Measurements from ENCODE around the gene FBH1.
A peak's percentile ranks its signal among the peaks of the same experiment; 100 is the strongest.
"Not testable (repeated sequence)": the region's sequence is repeated elsewhere in the genome, so short reads cannot be mapped to it uniquely, and the experiment has no call there.

Gene FBH1

DNA sequence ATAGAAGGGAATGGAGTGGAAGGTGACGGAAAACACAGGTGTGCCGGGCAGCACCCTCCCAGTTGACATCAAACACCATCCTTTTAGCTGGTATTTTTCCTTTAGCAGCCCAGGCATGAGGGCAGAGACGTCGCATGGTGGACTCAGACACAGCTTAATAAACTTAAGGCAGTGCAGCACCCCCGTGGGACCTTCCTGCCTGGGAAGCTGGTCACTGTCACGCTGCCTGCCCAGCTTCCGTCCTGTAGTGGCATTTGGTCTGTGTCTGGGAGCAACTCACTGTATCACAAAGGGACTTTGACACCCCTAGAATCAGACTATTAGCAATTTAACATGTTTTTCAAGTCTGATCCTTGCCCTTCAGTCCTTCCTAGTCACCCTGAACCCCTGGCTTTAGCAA, 51.5 kb downstream of the FBH1 start:
- no peak for DNase-seq (ENCODE audit: low read depth in 2 of 2)

DNA sequence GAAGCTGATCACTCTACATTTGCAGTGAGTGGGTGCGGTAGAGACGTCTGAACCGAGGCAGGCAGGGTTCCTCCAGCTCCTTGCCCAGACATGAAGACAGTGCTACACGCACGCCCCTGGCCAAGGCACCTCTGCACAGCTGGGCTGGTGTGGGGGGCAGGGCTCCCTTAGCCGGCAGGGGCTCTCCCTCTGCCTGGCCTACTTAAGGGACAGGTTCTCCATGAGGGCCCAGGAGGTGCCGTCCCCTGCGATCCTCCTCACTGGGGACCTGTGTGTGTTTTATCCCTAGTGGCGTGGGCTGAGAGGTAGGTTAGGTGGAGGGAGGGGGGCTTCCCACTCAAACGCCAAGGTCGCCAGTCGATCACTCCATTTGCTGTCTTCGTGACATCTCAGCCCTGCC, 52.0 kb downstream of the FBH1 start:
- DNase-seq (ENCODE audit: low read depth in 2 of 2): no peak

DNA sequence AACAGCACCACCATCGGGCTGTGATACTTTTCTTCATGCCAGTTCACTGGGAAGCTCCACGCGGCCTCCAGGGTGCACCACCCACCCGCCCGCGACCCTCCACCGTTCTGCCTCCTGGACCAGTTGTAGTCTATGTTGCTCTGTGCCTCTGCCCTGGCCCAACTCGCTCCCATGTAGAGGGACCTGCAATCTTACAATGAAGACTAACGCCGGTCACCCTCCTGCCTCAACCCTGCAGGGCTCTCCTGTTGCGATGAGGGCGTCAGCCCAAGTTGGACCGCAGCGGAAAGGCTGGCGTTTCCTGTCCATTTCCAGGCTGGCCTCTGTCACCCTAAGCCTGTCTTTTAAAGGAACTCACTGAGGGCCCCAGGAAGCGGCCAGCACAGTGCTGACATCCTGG, 52.4 kb downstream of the FBH1 start:
- no peak for DNase-seq (ENCODE audit: low read depth in 2 of 2)

DNA sequence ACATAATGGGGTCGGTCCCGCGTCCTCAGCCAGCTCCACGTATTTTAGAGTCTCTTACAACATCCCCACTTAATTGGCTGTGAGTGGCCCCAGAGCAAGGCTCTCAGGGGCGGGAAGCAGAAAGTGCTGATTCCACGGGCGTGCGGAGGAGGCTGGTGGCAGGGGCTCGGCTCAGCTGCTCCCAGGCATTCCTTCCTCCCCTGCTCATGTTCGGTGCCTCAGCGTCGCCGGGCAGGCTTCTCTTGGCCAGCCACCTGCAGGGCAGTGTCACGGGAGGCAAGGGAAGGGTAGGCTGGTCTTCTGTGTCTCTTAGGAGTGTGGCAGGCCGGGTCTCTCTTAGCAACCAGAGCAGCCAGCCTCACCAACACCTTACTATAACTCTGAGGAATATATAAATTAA, 53.5 kb downstream of the FBH1 start:
- no peak for DNase-seq (ENCODE audit: low read depth in 2 of 2)

DNA sequence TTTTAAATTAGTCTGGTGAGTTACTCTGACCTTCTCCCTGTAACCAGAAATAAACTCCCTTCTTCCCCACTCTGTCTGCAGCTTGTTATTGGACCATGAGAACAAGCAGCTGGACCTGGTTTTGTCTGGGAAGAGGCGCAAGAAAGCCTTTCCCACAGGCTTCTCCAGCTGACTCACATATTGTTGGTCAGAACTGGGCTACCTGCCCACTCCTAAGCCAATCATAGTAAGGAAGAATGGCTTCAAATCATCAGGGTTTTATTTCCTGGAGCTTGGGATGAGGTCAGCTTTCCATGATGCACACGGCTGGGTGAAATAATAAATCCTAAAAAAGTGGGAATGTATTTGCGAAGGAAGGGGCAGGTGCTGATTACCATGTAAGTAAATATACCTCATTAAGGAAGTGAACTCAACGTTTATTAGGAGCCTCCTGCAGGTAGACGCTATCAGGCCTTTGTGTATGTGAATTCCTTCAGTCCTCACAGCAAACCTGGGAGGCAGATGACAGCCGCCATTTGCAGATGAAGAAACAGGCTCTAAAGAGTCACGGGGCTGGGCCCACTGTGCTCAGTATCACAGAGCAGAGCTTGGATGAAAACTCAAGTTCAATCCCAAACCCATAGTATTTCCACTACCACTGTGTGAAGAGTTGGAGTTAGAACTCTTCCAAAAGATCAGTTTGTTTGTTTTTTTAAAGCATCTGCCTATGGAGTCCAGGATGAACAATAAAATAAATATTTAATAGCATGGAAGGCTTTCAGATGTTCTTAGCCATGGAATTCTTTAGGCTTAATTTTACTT, 54.5 kb downstream of the FBH1 start:
- DNase-seq (ENCODE audit: low read depth in 2 of 2): no peak

DNA sequence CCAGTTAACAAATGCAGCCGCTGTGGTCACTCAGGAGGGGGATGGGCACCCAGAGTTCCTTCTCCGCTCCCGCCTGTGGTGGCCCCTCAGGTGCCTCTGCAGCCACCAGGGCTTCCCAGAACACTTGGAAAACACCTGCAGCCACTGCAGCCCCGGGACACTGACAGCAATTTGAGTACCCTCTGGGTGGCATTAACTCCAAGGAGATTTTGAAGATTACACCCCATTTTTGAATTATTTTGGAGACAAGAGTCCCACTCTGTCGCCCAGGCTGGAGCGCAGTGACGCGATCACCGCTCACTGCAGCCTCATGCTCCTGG, 55.1 kb downstream of the FBH1 start:
- no peak for DNase-seq (ENCODE audit: low read depth in 2 of 2)

DNA sequence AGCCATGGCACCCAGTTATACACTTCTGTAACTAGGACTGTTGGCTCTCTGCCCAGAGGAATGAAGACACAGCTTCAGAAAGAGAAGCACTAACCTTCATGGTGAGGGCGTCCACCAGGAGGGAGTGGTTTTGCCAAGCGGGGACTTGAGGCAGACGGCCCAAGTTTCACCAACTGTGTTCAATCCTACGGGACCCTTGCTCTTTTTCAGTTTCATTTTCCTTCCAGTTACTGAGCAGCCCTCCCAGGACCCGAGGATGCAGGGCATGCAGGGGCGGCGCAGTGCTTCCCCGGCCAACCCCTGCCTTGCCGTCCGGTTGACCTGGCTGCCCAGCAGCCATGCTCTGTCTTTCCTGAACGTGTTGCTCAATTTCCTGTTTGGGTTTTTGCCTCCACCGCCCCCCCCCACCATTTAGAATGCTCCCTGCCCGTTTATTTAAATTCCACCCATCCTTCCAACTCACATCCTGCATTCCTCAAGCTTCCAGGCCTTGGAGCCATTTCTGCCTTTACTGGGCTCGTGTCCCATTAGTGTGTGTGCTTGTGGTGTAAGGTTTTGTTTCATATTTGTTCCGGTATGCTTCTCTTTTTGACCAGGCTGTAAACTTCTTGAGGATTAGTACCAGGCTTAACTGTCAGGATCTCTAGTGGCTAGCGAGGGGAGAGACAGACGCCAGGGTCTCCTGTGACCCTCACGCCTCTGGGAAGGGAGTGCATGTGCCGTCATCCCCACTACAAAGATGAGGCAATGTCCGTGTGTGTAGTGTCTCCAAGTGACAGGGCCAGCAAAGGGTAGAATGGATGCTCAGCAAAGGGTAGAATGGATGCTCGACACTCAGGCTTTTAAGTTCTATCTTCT, 55.7 kb downstream of the FBH1 start:
- no peak for DNase-seq (ENCODE audit: low read depth in 2 of 2)

DNA sequence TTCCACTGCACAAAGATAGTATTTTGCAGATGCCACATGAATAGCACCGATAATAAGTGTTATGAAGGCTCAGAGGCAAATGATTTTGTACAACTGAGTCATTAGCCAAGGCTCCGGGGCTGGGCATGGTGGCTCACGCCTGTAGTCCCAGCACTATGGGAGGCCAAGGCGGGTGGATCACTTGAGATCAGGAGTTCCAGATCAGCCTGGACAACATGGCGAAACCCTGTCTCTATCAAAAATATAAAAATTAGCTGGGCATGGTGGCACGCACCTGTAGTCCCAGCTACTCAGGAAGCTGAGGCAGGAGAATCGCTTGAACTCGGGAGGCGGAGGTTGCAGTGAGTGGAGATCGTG, 56.4 kb downstream of the FBH1 start:
- DNase-seq (ENCODE audit: low read depth in 2 of 2): not testable (repeated sequence)

DNA sequence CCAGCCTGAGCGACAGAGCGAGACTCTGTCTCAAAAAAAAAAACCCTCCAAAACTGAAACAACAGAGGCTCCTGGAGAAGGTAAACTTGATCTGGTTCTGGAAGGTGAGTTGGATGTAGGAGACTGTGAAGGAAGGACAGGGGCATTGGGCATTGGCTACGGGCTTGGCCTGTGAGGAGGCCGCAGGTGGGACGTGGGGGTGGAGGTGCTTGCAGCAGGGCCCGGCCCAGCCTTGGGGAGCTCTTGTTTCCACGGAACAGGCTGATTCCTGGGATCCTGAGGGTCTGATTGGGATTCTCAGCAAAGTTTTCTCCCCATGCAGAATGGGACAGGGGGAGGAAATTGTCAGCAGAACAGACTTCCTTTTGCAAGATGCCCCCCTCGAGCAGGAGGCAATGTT, 56.7 kb downstream of the FBH1 start:
- DNase-seq (ENCODE audit: low read depth in 2 of 2): no peak

DNA sequence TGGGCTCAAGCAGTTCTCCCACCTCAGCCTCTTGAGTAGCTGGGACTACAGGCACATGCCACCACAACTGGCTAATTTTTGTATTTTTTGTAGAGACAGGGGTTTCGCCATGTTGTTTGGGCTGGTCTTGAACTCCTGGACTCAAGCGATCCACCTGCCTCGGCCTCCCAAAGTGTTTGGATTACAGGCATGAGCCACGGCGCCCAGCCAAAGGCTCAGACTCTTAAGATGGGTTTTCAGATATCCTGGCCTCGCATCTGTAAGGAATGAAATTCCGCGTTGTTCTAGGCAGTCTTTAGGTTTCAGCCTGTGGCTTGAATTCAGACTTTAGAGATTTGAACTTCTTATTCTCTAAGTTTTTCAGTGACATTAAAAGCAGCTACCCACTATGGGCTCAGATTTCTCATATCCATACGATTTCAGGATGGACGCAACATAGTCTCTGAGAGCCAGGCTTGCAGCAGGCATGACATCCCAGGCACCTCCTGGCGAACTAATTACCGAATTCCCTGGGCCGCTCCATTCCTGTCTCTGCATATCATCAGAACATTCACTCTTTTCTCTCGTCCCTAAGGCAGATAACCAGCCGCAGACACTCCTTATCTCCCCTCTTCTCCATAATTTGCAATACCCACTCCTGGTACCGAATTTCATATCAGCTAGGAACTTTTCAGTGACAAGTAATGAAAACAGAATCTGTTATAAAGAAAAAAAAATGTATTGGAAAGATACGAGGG, 57.6 kb downstream of the FBH1 start:
- DNase-seq (ENCODE audit: low read depth in 2 of 2): no peak

DNA sequence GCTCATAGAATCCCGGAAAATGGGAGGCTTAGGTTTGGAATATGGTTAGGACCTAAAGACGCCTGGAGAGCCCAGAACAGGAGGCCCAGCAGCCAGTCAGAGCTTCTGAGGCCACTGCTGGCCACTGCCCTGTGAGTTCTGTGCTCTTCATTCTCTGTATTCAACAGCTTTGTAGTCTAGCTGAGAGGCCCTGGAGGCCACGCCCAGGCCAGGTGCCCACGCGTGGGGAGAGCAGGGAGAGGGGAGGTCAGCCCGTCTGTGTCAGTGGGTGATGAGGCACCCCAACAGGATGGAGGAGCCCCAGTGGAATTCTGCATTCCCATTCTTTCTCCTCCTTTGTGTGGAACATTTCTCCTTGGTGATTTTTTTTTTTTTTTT, 58.2 kb downstream of the FBH1 start:
- no peak for DNase-seq (ENCODE audit: low read depth in 2 of 2)

DNA sequence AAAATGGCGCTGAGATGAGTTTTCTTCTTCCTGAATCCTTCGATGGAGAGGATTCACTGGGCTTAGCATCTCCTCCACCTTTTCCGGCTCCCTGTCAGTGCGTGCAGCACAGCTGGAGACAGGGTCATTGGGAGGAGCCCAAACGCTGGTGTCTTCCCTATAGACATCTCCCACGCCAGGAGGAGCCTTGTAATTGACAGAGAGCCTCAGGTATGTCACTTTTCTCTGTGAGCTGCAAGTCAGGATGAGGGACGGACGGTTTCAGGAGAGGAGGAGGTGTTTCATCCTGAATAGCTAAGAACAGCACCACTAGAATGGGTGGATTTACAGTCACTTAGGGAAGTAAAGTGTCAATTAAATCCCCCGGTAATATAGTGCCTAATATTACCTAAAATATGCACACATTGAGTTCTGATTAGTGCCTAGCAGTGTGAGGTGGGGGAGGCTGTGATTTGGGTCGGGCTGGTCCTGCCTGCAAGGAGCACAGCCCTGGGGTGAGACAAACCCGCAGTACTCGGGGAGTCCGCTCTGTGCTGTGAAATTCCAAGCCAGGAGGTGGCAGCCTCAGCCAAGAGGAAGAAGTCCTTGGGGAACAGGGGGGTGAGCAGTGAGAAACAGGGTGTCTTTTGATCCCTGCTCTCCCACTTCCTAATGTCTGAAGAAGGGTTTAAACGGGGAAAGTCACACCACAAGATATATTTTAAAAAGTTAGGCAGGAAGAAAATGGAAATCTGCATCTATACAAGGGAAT, 59.1 kb downstream of the FBH1 start:
- DNase-seq (ENCODE audit: low read depth in 2 of 2): peak in 1 of 2 donors; percentile 10

DNA sequence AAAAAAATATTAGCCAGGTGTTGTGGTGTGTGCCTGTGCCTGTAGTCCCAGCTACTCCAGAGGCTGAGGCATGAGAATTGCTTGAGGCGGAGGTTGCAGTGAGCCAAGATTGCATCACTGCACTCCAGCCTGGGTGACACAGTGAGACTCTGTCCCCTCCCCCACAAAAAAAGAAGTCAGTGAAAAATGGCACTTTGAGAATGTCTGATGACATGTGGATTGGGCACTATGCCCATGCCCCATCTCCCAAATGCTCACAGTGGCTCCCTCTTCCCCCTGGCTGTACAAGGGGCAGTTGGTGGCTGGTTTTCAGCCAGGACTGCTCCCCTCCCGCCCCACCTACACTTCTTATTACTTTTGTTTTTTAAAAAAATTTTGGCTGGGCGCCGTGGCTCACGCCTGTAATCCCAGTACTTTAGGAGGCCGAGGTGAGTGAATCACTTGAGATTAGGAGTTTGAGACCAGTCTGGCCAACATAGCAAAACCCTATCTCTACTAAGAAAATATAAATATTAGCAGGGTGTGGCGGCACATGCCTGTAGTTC, 61.2 kb downstream of the FBH1 start:
- DNase-seq (ENCODE audit: low read depth in 2 of 2): no peak

DNA sequence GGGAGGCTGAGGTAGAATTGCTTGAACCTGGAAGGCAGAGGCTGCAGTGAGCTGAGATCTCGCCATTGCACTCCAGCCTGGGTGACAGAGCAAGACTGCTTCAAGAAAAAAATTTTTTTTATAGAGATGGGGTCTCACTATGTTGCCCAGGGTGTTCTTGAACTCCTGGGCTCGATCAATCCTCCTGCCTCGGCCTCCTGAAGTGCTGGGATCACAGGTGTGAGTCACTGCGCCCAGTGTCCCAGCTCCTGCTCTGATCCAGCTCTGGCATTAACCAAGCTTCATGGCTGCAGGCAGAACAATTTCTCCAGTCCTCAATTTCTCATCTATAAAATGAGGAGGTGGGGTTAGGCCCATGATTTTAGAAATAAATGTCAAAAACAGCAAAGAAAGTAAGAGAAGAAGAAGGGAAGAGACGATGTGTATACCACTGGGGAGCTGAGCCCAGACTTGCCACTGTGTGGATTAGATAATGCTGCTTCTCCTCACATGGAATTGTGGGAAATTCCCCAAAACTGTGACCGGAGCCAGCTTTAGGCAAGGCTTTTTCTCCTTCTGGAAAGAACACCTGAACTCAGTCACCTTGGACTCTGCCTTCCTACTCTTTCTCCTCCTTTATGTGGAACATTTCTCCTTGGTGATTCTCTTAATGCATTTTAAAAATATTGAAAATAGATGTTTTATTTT, 61.8 kb downstream of the FBH1 start:
- DNase-seq (ENCODE audit: low read depth in 2 of 2): no peak

DNA sequence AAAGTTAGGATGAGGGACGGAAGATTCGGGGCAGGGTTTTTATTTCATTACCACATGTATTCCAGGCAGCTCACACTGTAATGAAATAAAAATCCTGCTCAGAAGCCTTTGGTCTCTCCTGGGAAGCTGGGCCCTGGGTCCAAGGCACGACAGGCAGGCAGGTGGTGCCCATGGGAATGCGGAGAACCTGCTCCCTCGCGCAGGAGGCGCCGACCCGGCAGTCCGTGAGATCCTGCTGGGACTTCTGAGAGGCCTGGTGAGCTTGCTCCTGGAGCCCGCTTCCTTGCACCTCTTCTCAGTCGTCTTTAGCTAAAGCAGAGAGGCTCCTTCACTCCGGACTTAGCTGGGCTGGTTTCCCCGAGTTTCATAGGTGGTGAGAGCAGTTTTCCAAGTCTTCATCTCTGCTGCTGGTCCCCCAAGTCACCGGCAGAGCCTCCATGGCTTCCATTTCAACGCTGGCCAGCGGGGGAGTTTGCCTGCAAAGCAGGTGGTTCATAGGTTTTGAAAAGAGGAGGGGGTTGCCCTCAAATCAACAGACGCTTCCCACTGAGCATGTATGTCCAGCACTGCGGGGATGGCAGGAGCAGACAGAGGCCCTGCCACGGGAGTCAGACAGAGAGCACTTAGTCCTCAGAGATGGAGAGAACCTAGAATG, 62.8 kb downstream of the FBH1 start:
- DNase-seq (ENCODE audit: low read depth in 2 of 2): no peak

DNA sequence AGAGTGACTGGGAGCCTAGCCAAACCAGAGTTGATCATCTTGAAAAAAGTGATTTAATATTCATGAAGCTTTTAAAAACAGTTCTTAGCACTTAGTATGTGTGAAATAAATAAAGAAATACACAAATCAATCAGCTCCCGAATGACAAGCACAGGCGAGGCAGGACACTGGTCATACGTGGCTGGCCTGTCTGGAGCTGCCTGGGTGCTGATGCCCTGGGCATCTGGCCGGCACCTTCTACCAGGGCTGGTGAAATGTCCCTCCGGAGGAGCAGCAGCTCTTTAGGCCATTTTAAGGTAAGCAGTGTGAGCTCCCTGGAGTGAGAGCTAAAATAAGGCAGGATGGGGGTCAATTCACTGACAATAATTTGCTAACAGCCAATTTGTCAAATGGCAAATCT, 63.6 kb downstream of the FBH1 start:
- no peak for DNase-seq (ENCODE audit: low read depth in 2 of 2)

DNA sequence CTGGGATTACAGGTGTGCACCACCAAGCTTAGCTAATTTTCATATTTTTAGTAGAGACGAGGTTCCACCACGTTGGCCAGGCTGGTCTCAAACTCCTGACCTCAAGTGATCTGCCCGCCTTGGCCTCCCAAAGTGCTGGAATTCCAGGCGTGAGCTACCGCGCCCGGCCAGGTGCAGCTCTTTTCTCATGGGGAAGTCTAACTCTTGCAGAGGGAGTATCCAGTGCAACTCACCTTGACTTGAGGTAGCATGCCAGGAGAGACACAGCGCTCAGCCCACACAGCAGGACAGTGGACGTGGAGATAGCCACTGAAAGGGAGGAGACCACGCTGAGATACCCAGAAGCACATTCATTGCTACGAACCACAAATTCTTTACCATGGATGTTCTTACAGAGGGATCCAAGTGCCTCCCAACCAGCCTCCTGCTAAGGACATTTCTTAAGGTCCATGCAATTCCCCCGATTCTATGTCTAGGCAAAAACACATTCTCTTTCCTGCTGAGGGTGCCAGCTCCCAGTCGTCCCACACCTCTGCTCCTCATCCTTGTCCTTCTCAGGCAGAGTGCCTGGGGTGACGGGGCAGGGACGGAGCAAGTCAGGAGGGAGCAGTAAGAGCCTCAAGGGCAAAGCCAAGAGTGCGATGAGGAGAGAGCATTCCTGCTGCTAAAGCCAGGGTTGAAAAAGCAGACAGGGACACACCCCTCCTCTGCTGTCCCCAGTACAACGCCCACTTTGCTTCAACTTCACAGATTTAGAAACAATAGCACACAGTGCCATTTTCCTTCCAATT, 66.3 kb downstream of the FBH1 start:
- DNase-seq (ENCODE audit: low read depth in 2 of 2): no peak

DNA sequence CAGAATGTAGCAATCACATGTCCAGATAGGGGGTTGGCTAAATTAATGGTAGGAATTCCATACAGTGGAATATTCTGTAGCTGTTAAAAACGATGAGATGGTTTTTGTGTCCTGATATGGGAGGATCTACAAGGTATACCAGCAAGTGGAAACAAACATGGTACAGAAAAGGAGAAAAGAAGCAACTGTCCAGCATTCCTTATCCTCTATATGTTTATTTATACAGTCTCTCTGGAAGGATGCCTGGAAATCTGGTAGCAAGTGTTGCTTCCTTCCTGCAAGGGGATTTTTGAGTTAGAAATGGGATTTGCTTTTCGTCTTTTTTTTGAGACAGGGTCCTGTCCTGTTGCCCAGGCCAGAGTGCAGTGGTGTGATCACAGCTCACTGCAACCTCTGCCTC, 68.0 kb downstream of the FBH1 start:
- no peak for DNase-seq (ENCODE audit: low read depth in 2 of 2)

DNA sequence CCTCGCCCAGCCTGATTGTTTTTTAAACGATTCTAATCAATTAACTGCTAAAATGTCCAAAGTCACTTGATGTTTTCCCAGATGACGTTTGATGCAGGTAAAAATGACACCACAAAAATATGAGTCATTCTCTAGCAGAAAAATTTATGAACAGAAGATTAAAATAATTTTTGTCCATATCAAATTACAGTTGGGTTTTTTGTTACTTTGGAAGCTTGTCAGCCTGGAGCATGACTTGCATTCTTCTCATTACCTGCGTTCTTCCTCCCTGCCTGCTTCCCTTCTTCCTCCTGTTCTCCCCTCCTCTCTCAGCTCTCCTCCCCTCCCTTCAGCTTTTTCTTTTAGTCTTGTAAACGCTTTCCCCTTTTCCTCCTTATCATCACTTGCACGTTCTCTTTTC, 68.6 kb downstream of the FBH1 start:
- DNase-seq (ENCODE audit: low read depth in 2 of 2): no peak

DNA sequence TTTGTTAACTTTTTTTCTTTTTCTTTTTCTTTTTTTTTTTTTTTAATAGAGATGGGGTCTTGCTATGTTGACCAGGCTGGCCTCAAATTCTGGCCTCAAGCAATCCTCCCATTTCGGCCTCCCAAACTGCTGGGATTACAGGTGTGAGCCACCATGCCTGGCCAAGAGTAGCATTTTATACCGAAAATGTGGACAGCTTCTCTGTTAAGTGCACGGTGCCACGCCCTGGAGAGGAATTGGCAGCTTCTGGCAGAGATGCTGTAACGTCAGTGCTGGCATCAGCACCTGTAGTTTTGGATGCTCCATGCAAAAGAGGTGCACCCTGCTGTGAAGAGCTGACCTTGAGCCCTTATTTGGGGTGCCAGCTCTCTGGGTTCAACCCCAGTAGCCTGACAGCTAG, 69.1 kb downstream of the FBH1 start:
- no peak for DNase-seq (ENCODE audit: low read depth in 2 of 2)

All from activated CD4-positive, alpha-beta T cell treated with anti-CD3 and anti-CD28 coated beads for 24 hours (primary cell).